Stimulated activated CD4-positive, alpha-beta T cell treated with anti-CD3 and anti-CD28 coated beads, Interleukin-4, amount 100 ng/mL, for 48 hours (primary cell): Measurements from ENCODE around the gene CACNA2D3.

Source experiments
- DNase-seq, 2 donors: peaks; one replicate each; pipeline ENCODE4 v3.0.0-alpha.2; 2020; ENCODE audit warnings: low read depth in 2 of 2

The CACNA2D3 gene

GRCh38 chr3:54849360-54849759 is 727.0 kb downstream of the CACNA2D3 start:
- DNase-seq = no peak

GRCh38 chr3:54850484-54851018 is 728.2 kb downstream of the CACNA2D3 start:
- no peak for DNase-seq

- DNase-seq = peak; percentile 30 to 55
Observed at GRCh38 chr3:54853573-54854404, 731.4 kb downstream of the CACNA2D3 start.

GRCh38 chr3:54856271-54856670 is 733.9 kb downstream of the CACNA2D3 start:
- DNase-seq = no peak

GRCh38 chr3:54857343-54857742 is 735.0 kb downstream of the CACNA2D3 start:
- DNase-seq = no peak

GRCh38 chr3:54858093-54858785 is 735.9 kb downstream of the CACNA2D3 start:
- DNase-seq = no peak

GRCh38 chr3:54859184-54859583 is 736.8 kb downstream of the CACNA2D3 start:
- no peak for DNase-seq

GRCh38 chr3:54861248-54862067 is 739.1 kb downstream of the CACNA2D3 start:
- no peak for DNase-seq

GRCh38 chr3:54862526-54862925 is 740.2 kb downstream of the CACNA2D3 start:
- no peak for DNase-seq

GRCh38 chr3:54863366-54863765 is 741.0 kb downstream of the CACNA2D3 start:
- DNase-seq = no peak

GRCh38 chr3:54863786-54864185 is 741.4 kb downstream of the CACNA2D3 start:
- no peak for DNase-seq

- no peak for DNase-seq
Observed at GRCh38 chr3:54865316-54865715, 743.0 kb downstream of the CACNA2D3 start.

- no peak for DNase-seq
Observed at GRCh38 chr3:54866251-54866650, 743.9 kb downstream of the CACNA2D3 start.

- no peak for DNase-seq
Observed at GRCh38 chr3:54870423-54870822, 748.1 kb downstream of the CACNA2D3 start.

- DNase-seq = no peak
Observed at GRCh38 chr3:54871867-54872266, 749.5 kb downstream of the CACNA2D3 start.

- DNase-seq = no peak
Observed at GRCh38 chr3:54873059-54874010, 751.0 kb downstream of the CACNA2D3 start.

GRCh38 chr3:54874816-54875556 is 752.6 kb downstream of the CACNA2D3 start:
- DNase-seq = no peak

- DNase-seq = no peak
Observed at GRCh38 chr3:54875596-54876268, 753.4 kb downstream of the CACNA2D3 start.

GRCh38 chr3:54876694-54877093 is 754.3 kb downstream of the CACNA2D3 start:
- DNase-seq = no peak

- DNase-seq = no peak
Observed at GRCh38 chr3:54877730-54878129, 755.4 kb downstream of the CACNA2D3 start.
